ENCODE measurements around the gene GSE1.

- TF ChIP-seq, protein P1, sequence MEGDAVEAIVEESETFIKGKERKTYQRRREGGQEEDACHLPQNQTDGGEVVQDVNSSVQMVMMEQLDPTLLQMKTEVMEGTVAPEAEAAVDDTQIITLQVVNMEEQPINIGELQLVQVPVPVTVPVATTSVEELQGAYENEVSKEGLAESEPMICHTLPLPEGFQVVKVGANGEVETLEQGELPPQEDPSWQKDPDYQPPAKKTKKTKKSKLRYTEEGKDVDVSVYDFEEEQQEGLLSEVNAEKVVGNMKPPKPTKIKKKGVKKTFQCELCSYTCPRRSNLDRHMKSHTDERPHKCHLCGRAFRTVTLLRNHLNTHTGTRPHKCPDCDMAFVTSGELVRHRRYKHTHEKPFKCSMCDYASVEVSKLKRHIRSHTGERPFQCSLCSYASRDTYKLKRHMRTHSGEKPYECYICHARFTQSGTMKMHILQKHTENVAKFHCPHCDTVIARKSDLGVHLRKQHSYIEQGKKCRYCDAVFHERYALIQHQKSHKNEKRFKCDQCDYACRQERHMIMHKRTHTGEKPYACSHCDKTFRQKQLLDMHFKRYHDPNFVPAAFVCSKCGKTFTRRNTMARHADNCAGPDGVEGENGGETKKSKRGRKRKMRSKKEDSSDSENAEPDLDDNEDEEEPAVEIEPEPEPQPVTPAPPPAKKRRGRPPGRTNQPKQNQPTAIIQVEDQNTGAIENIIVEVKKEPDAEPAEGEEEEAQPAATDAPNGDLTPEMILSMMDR (conservative IDR thresholded peaks at IDR 0.05) = no peak
- TF ChIP-seq ZFX (IDR thresholded peaks at IDR 0.05) = no peak
These were observed 42.2 kb upstream of the GSE1 start for GRCh38 chr16:85570735-85571562.

Measured in C4-2B (cell line).